Activated T-cell treated with anti-CD3 and anti-CD28 coated beads, Interleukin-2, amount 50 U/mL, for 4 hours (primary cell): ENCODE results near the gene LOXL3. TPM values are rescaled to one million over a fixed set of nuclear protein-coding genes. Genes with fewer than 3 reads are reported as not detected.
A peak's percentile ranks its signal among the peaks of the same experiment; 100 is the strongest.

Experiments used
- ATAC-seq, 2 donors: fragments of 200-7000 bp; cut with Tn5 transposase; one replicate each; pipeline ENCODE4 v1.10.0; 2021
- DNase-seq: peaks from one replicate; pipeline ENCODE4 v3.0.0-alpha.2; 2020
- H3K27me3 Mint-ChIP-seq: one replicate; pipeline ENCODE4 v1.8.0; 2021; ENCODE audit warnings: low read depth, mixed read lengths
- H3K36me3 Mint-ChIP-seq: one replicate; pipeline ENCODE4 v1.8.0; 2022; ENCODE audit warnings: mixed read lengths; ENCODE audit not compliant: insufficient read depth
- H3K4me1 Mint-ChIP-seq: one replicate; pipeline ENCODE4 v1.8.0; 2021; ENCODE audit warnings: low read depth, mixed read lengths
- H3K4me3 Mint-ChIP-seq: one replicate; pipeline ENCODE4 v1.8.0; 2021; ENCODE audit warnings: mild to moderate bottlenecking, moderate library complexity, mixed read lengths
- H3K9me3 Mint-ChIP-seq: one replicate; pipeline ENCODE4 v1.8.0; 2021; ENCODE audit warnings: mixed read lengths
- total RNA-seq, 3 donors: library from RNA; stranded (reverse); gene quantifications; one replicate each; pipeline ENCODE4 v1.2.1, GENCODE V29; 2021

Gene LOXL3
- total RNA-seq, 3 donors from 2014 or later: 0.49 to 1.0 (median 0.99) TPM

GRCh38 chr2:74503506-74504475, 50.0 kb downstream of the LOXL3 start:
- DNase-seq (no peak), ATAC-seq (no peak)
- H3K9me3 Mint-ChIP-seq: no peaks in the 10 kb centered on the region
- H3K4me1 Mint-ChIP-seq: peaks cover 57% of the 10 kb centered on the region
- peaks cover 18% of the 10 kb centered on the region for H3K36me3 Mint-ChIP-seq
- H3K27me3 Mint-ChIP-seq: peaks cover 60% of the 10 kb centered on the region
- H3K4me3 Mint-ChIP-seq: peak overlapping the region; percentile 71

GRCh38 chr2:74502720-74503505, 50.8 kb downstream of the LOXL3 start:
- Mint-ChIP-seq H3K4me1 (peaks cover 56% of the 10 kb centered on the region), H3K27me3 (peaks cover 69% of the 10 kb centered on the region), H3K4me3 (peak overlapping the region; percentile 71), H3K9me3 (no peaks in the 10 kb centered on the region), H3K36me3 (peaks cover 18% of the 10 kb centered on the region)
- DNase-seq: no peak
- no peak for ATAC-seq

GRCh38 chr2:74502147-74502719, 51.5 kb downstream of the LOXL3 start:
- ATAC-seq: no peak
- H3K4me1 Mint-ChIP-seq: peaks cover 57% of the 10 kb centered on the region
- peaks cover 71% of the 10 kb centered on the region for H3K27me3 Mint-ChIP-seq

DNA sequence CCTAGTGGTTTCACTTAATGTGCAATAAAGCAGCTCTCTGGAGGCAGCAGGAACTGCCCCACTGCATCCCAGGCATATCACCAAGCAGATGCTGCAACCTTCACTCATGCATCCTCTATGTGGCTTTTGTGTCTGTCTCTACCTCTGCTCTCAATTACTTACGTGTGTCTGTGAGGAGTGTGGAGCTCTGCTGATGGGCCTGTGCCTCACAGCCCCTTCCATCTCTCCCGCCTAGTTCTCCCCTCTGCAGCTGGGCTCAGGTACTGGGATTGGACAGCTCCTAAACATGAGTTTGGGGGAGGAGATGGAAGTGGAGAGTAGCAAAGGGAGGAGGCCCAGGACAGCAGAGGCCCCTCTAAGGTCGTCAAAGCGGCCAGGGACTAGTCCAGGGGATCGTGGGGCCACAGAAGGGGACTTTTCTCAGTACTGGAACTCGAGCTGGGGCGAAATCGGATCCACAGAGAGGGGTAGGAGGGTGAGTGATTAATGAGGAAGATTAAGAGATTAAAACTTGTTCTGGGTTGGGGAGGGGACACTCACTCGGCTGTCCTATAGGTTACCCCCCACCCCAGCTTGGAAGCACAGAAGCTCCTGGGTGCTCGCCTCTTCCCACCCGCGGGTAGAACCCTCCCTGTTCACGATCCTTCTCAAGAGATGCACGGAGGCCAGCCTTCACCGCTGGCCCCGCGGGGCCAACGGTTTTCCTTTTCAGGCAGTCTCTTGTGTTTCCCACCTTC, 52.2 kb downstream of the LOXL3 start:
- Mint-ChIP-seq H3K27me3 (peaks cover 71% of the 10 kb centered on the region), H3K4me1 (peaks cover 51% of the 10 kb centered on the region), H3K9me3 (no peaks in the 10 kb centered on the region), H3K36me3 (peaks cover 15% of the 10 kb centered on the region), H3K4me3 (peak overlapping the region; percentile 62)
- DNase-seq: no peak
- no peak for ATAC-seq

More at GRCh38 chr2:74502147-74502719, 51.5 kb downstream of the LOXL3 start:
- peak overlapping the region; percentile 71 for H3K4me3 Mint-ChIP-seq
- peaks cover 18% of the 10 kb centered on the region for H3K36me3 Mint-ChIP-seq
- no peaks in the 10 kb centered on the region for H3K9me3 Mint-ChIP-seq
- no peak for DNase-seq

- H3K27me3 Mint-ChIP-seq: peaks cover 71% of the 10 kb centered on the region
- ATAC-seq (no peak), DNase-seq (no peak)
- H3K4me1 Mint-ChIP-seq: peaks cover 46% of the 10 kb centered on the region
- peaks cover 14% of the 10 kb centered on the region for H3K36me3 Mint-ChIP-seq
- no peaks in the 10 kb centered on the region for H3K9me3 Mint-ChIP-seq
- H3K4me3 Mint-ChIP-seq: no peak overlapping the region
Observed at GRCh38 chr2:74500578-74500946, 53.2 kb downstream of the LOXL3 start.

- ATAC-seq (no peak), DNase-seq (no peak)
- H3K27me3 Mint-ChIP-seq: peaks cover 71% of the 10 kb centered on the region
- H3K9me3 Mint-ChIP-seq: no peaks in the 10 kb centered on the region
- no peak overlapping the region for H3K4me3 Mint-ChIP-seq
- H3K4me1 Mint-ChIP-seq: peaks cover 46% of the 10 kb centered on the region
- H3K36me3 Mint-ChIP-seq: peaks cover 10% of the 10 kb centered on the region
Observed at GRCh38 chr2:74499940-74500577, 53.7 kb downstream of the LOXL3 start.

- H3K4me1 Mint-ChIP-seq: peaks cover 42% of the 10 kb centered on the region
- H3K36me3 Mint-ChIP-seq: peaks cover 3% of the 10 kb centered on the region
- DNase-seq: no peak
- ATAC-seq: peak; percentile 29 to 35
- H3K9me3 Mint-ChIP-seq: no peaks in the 10 kb centered on the region
- H3K27me3 Mint-ChIP-seq: peaks cover 67% of the 10 kb centered on the region
- H3K4me3 Mint-ChIP-seq: peak within 1 kb of the TSS; percentile 81
Observed at GRCh38 chr2:74499267-74499939, 54.3 kb downstream of the LOXL3 start, which contains the start of gene LBX2. Gene LBX2 (minus strand): TSS chr2:74499603. CDS start chr2:74499537, 66 bp downstream.

DNA sequence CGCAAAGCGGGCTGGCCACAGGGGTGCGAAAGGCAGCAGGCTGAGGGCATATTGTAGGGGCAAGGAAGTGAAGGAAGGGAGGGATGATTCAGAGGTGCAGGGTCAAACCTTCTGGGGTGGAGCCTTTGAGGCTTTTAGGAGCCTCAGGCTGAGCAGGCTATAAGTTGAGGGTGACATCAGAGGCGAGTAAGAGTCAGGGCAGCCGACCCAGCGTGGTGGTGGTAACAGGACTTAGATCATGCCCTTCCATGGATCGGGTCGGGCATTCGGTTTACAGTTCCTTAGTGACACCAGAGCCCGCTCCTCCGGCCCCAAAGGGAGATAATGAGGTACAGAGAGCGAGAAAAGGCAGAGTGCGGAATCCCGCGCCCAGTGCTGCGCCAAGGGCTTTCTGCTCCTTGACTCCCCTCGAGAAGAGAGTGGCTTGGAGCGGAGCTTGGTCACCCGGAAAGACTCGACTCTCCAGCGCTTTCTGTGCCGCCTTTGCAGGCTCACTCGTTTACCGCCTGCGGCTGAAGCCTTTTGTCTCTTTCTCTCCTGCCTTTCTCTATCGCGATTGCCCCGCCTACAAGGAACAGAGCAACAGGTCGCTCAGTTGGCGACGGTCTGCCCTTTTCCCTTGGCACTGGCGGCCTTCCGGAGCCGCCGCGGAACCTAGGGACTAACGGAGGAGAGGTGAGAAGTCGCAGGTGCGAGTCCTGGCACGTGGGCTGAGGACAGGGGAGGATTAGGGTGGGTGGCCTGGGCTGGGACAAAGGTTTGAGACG, 55.1 kb downstream of the LOXL3 start:
- peak; percentile 45 to 63 for ATAC-seq
- Mint-ChIP-seq H3K27me3 (peaks cover 60% of the 10 kb centered on the region), H3K4me3 (peak overlapping the region; percentile 81), H3K9me3 (no peaks in the 10 kb centered on the region), H3K4me1 (peaks cover 36% of the 10 kb centered on the region), H3K36me3 (peaks cover 6% of the 10 kb centered on the region)
- DNase-seq: no peak

GRCh38 chr2:74497777-74498499, 55.8 kb downstream of the LOXL3 start:
- DNase-seq (no peak), ATAC-seq (peak; percentile 32 to 37)
- no peaks in the 10 kb centered on the region for H3K9me3 Mint-ChIP-seq
- H3K27me3 Mint-ChIP-seq: peaks cover 52% of the 10 kb centered on the region
- H3K4me3 Mint-ChIP-seq: peak overlapping the region; percentile 81
- peaks cover 32% of the 10 kb centered on the region for H3K4me1 Mint-ChIP-seq
- peaks cover 10% of the 10 kb centered on the region for H3K36me3 Mint-ChIP-seq

DNA sequence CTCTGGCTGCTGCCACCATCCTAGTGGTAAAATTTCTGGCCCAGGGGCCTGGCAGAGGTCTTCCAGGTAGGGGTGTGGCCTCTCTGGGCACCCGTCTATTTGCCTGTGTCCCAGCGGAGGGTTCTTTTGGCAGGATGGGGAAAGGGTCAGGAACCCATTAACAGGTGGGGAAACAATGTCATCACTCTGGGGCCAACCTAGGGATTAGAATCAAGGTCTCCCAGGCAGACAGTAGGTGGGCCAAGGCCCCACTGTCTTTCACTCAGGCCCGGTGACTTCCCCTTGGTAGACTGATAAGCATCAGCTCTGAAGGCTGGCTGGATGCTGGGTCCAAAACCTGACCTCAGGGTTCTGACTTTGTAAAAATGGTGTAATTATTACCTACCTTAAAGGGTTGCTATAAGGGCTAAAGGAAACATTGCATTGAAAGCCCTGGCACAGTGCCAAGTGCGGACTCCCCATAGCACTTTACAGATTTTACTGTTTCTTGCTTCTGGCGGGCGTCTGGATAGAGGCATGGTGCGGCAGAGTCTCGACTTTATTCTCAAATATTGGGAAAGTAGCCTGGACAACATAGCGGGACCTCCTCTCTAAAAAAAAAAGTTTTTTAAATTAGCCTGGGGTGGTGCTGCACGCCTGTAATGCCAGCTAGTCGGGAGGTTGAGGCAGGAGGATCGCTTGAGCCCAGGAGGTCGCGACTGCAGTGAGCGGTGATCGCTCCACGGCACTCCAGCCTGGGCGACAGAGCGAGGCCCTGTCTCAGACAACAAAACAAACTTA, 56.6 kb downstream of the LOXL3 start:
- peaks cover 45% of the 10 kb centered on the region for H3K27me3 Mint-ChIP-seq
- peaks cover 26% of the 10 kb centered on the region for H3K4me1 Mint-ChIP-seq
- H3K36me3 Mint-ChIP-seq: peaks cover 16% of the 10 kb centered on the region
- no peak for ATAC-seq
- H3K4me3 Mint-ChIP-seq: peak overlapping the region; percentile 81
- DNase-seq: no peak
- no peaks in the 10 kb centered on the region for H3K9me3 Mint-ChIP-seq

- peaks cover 27% of the 10 kb centered on the region for H3K27me3 Mint-ChIP-seq
- H3K36me3 Mint-ChIP-seq: peaks cover 27% of the 10 kb centered on the region
- ATAC-seq: no peak
- H3K4me3 Mint-ChIP-seq: no peak overlapping the region
- no peak for DNase-seq
- H3K4me1 Mint-ChIP-seq: peaks cover 24% of the 10 kb centered on the region
- H3K9me3 Mint-ChIP-seq: no peaks in the 10 kb centered on the region
Observed at GRCh38 chr2:74495440-74495839, 58.3 kb downstream of the LOXL3 start.
